Left hindlimb (tissue), 1 donor: ENCODE data around the gene FAM234A.

Experiments used
- DNase-seq: peaks from one replicate; pipeline ENCODE4 v3.0.0-alpha.2; 2018

Gene FAM234A

DNA sequence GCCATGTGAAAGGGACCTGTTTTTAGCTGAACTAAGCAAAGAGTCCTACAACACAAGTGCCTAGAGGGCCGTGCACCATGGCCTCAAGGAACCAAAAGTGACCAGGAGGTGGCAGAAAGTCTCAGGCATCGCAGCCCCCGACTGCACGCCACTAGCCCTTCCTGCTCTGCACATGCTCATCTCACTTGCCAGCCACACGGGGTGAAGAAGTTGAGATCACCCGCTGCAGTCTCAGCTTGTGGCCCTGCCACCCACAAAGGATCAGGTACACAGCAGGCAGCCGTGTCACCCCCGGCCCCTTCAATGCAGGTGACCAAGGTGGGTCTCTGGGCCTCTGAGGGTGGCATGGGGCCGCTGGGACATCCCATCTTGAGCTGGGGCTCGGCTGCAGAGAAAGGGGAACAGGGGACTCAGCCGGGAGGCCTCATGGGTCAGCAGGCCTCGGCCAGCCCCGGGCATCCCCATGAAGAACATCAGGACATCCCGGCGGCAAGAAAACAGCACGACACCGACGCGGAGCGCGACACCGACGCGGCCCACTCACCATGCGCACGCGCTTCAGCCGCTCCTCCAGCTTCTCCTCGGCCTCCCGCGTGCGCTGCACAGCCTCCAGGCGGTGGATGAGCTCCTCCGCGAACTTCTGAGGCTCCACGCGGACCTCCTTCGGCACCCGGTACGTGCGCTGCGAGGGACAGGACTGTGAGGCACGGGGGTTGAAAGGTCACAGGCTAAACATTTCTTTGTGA, 69.3 kb downstream of the FAM234A start:
- no peak for DNase-seq

DNA sequence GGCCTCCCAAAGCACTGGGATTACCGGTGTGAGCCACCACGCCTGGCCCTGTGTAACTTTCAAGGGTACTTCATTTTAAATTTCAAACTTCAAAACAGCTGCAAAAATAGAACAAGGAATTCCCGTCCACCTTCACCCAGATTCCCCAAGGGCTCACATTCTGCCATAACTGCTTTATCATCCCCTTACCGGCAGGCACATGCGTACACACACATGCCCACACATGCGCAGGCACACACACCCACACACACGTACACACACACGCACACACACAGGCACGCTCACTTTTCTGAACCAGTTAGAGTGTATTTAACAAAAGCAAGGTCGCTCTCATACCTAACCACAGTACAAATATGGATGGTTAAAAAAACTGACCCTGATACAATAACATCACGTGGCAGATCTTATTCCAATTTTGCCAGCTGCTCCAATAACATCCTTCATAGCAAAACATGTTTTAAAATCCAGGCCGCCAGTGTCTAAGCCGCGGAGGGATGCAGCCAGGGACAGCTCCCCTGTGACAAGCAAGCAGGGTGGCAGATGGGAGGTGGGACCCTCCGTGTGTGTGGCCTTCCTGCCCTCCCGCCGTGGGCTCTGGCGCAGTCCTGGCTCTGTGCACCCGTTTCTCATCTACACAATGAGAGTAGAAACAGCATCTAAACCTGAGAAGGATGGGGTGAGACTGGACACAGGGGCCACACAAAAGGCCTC, 71.5 kb downstream of the FAM234A start:
- DNase-seq, result no peak

- DNase-seq, result no peak
These were observed 72.3 kb downstream of the FAM234A start for GRCh38 chr16:306911-307370.

DNA sequence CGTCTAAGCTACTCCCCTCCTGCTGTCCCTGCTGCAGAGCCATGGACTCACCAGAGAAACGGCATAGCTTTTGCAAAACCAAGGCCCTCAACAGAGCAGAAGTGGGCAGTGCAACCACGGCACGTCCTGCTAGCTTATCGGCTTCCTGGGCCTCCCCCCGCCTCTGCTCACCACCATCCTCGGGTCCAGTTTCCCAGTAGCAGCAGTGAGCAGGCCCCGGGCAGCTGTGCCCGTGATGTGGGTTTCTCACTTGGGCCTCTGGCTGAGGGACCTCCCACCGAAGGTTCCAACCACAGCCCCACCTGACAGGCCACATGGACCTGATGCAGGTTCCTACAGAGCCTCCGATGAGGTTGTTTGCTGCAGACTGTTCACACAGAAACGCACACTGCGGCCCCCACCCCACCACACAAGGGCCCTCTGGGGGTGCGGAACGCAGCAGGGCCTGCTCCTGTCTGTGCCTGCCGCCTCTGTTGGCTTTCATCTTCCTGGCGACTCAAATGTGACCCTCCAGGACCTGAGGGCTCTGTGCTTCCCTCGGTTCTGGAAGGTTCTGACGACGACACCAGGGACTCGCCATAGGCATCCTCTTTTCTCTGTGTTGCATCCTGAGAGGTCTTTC, 73.2 kb downstream of the FAM234A start:
- DNase-seq, result no peak

- DNase-seq, result no peak
These were observed 74.9 kb downstream of the FAM234A start for GRCh38 chr16:309476-309875.

GRCh38 chr16:311725-312124, 77.1 kb downstream of the FAM234A start:
- no peak for DNase-seq

DNA sequence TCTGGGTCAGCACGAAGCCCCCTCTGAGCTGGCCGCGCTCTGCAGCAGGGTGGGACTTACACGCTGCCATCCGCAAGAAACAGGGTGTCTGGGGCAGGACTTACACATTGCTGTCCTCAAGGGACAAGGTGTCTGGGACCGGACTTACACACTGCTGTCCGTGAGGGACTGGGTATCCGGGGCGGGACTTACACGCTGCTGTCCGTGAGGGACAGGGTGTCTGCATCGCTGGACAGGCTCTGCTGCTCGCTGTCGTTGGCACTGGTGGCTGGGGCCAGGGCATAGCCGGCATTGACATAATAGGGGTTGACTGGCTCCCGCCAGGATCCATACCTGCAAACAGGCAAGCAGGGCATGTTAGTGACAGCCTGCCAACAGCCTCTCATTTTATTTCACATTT, 79.7 kb downstream of the FAM234A start:
- no peak for DNase-seq

DNA sequence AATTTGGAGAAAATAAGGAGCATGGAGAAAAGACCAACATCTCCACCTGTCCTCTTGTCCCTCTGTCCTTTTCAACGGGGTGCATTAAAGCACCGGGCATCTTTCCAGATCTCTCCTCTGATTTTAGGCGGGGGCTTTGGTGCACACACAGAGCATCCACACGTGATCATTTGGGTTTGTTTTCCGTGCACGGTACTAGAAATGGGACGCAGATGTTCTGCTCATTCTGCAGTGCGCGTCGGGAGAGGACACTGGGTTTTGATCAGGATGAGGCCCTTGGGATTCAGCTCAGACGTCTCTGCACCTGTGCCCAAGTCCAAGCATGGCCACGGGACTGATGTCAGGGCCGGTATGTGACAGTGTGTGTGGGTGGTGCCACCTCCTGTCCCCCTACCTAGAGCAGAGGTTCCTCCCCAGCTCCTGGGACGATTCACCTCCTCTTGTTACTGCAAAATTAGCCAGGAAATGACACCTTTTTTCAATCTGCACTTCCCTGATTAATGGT, 80.2 kb downstream of the FAM234A start:
- DNase-seq, result no peak
